HL-60 (cell line): ENCODE measurements around the gene LDB2.

Experiments used
- CTCF ChIP-seq: IDR thresholded peaks from one replicate; pipeline ENCODE4 v1.5.1; 2011; ENCODE audit warnings: low read length, control low read depth, inconsistent platforms; ENCODE audit not compliant: insufficient read depth
- GABPA ChIP-seq: IDR thresholded peaks from 2 replicates; pipeline ENCODE4 v1.6.1; 2012; ENCODE audit warnings: low read depth
- POLR2AphosphoS5 ChIP-seq: IDR thresholded peaks from 2 replicates; pipeline ENCODE4 v1.6.1; 2012; ENCODE audit warnings: low read depth
- REST ChIP-seq: IDR thresholded peaks from 2 replicates; pipeline ENCODE4 v1.6.1; 2012; ENCODE audit warnings: low read depth; ENCODE audit not compliant: insufficient replicate concordance
- SPI1 ChIP-seq: IDR thresholded peaks from 2 replicates; pipeline ENCODE4 v1.6.1; 2012; ENCODE audit warnings: low read depth, mild to moderate bottlenecking, borderline replicate concordance

GRCh38 chr4:16521156-16521915, 377.1 kb downstream of the LDB2 start:
- TF ChIP-seq CTCF (no peak), POLR2AphosphoS5 (no peak), REST (no peak), SPI1 (no peak), GABPA (no peak)
